SK-N-SH (cell line): ENCODE measurements around the gene ANK3.

Experiments
- CTCF ChIP-seq: fragments of 200-600 bp; sonication (generic); IDR thresholded peaks from 2 replicates; pipeline ENCODE4 v1.6.1; 2017; ENCODE audit warnings: antibody characterized with exemption, mild to moderate bottlenecking, moderate library complexity
- GABPA ChIP-seq: IDR thresholded peaks from 2 replicates; pipeline ENCODE4 v1.4.0; 2012; ENCODE audit warnings: low read depth, mild to moderate bottlenecking
- NRF1 ChIP-seq: IDR thresholded peaks from 2 replicates; pipeline ENCODE4 v1.6.1; 2012; ENCODE audit warnings: low read depth, mild to moderate bottlenecking, low read length
- POLR2AphosphoS5 ChIP-seq: IDR thresholded peaks from 2 replicates; pipeline ENCODE4 v1.6.1; 2012; ENCODE audit warnings: low read depth, low read length
- USF2 ChIP-seq: fragments of 150-350 bp; IDR thresholded peaks from 2 replicates; pipeline ENCODE4 v1.6.1; 2017; ENCODE audit warnings: antibody characterized with exemption, low read length, low read depth, borderline replicate concordance
- YY1 ChIP-seq: IDR thresholded peaks from 2 replicates; pipeline ENCODE4 v1.4.0; 2012; ENCODE audit warnings: low read depth, mild to moderate bottlenecking

DNA sequence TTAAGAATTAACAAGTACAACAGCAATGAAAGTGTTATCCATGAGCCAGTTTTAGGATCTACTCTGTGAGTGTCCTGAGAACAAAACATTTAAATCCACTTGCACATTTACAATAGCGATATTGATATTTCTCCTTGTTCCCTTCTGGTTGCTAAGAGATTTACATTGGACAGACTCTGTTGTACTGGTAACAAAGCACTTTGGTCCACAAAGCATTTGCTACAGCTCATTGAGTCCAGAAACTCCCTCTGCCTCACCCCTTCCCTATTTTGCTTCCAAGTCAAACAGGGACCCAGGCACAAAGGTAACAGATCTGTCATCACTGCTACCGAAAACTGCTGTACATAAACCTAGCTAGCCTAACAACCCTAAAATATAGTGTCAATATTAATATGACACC lies 2.1 kb downstream of the ANK3 start:
- TF ChIP-seq YY1 (no peak), NRF1 (no peak), CTCF (no peak), USF2 (no peak), POLR2AphosphoS5 (no peak), GABPA (no peak)
